Measurements from ENCODE around the gene NFKB1. TPM values are rescaled to one million over a fixed set of nuclear protein-coding genes. Genes with fewer than 3 reads are reported as not detected.

The NFKB1 gene
- polyA plus RNA-seq, 1 experiment, result 24.1 TPM

DNA sequence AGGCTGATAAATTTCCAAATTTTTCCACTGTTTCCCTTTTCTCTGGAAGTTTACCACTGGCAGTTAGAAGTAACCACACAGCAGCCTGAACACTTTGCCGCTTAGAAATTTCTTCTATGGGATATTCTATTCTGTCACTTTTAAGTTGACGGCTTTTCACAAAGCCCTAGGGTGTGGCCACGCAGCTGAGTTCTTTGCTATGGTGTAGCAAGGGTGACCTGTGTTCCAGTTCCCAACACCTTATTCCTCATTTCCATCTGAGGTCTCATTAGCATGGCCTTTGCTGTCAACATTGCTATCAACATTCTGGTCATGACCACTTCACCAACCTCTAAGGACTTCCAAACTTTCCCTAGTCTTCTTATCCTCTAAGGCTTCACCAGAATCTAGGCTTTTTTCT, 45.4 kb upstream of the NFKB1 start:
- CTCF ChIA-PET, result no interaction called here
- Histone ChIP-seq H3K9me3 (ENCODE audit: control insufficient read depth, insufficient read depth, low read length) (no peaks in the 10 kb centered on the region), H3K27ac (ENCODE audit: low read depth, low read length) (no peak overlapping the region), H3K4me3 (ENCODE audit: low read depth, low read length) (no peak overlapping the region), H3K27me3 (ENCODE audit: control insufficient read depth, insufficient read depth, low read length) (peaks cover 7% of the 10 kb centered on the region)
- DNase-seq (ENCODE audit: low read depth, low spot score), result no peak
- TF ChIP-seq, protein P1, sequence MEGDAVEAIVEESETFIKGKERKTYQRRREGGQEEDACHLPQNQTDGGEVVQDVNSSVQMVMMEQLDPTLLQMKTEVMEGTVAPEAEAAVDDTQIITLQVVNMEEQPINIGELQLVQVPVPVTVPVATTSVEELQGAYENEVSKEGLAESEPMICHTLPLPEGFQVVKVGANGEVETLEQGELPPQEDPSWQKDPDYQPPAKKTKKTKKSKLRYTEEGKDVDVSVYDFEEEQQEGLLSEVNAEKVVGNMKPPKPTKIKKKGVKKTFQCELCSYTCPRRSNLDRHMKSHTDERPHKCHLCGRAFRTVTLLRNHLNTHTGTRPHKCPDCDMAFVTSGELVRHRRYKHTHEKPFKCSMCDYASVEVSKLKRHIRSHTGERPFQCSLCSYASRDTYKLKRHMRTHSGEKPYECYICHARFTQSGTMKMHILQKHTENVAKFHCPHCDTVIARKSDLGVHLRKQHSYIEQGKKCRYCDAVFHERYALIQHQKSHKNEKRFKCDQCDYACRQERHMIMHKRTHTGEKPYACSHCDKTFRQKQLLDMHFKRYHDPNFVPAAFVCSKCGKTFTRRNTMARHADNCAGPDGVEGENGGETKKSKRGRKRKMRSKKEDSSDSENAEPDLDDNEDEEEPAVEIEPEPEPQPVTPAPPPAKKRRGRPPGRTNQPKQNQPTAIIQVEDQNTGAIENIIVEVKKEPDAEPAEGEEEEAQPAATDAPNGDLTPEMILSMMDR (IDR thresholded peaks at IDR 0.05; ENCODE audit: low read depth, low read length), result no peak
- POLR2A ChIA-PET, result no interaction called here

DNA sequence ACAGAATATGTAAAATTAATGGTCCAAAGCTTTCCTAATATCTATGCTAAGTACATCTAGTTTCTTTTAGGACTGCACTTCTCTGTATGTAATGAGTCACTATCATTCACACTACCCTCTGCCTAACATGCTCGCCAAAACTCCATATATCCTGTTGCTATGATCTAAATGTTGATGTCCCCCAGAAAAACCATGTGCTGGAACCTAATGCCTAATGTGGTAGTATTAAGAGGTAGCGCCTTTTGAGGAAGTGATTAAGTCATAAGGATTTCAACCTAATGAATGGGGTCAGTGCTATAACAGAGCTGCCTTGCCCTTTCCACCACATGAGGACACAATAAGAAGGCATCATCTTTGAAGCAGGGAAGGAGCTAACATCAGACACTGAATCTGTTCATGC, 34.9 kb upstream of the NFKB1 start:
- H3K27ac ChIP-seq (ENCODE audit: low read depth, low read length), result no peak overlapping the region
- DNase-seq (ENCODE audit: low read depth, low spot score), result no peak
- peaks cover 4% of the 10 kb centered on the region for H3K27me3 ChIP-seq (ENCODE audit: control insufficient read depth, insufficient read depth, low read length)
- ChIA-PET CTCF (no interaction called here), POLR2A (no interaction called here)
- no peaks in the 10 kb centered on the region for H3K9me3 ChIP-seq (ENCODE audit: control insufficient read depth, insufficient read depth, low read length)
- no peak overlapping the region for H3K4me3 ChIP-seq (ENCODE audit: low read depth, low read length)
- TF ChIP-seq, protein P1 (IDR thresholded peaks at IDR 0.05; ENCODE audit: low read depth, low read length), result no peak

DNA sequence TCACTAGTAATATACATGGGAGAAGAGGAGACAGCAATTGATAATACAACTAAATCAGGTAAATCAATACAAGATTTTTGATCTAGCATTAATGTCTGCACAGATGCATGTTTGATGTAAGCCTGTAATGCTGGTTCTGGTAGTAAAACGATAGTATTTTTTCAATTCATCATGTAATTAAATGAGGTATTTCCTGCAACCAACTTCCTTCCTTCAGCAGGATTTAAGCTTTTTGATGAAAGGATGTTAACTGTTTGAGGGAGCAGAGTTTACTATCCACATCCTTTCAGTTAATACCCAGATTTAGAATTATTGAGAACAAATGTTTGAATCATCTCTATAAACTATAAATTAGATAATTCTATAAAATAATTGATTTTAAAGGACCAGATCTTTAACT, 31.4 kb upstream of the NFKB1 start:
- Histone ChIP-seq H3K27ac (ENCODE audit: low read depth, low read length) (no peak overlapping the region), H3K4me3 (ENCODE audit: low read depth, low read length) (no peak overlapping the region), H3K27me3 (ENCODE audit: control insufficient read depth, insufficient read depth, low read length) (no peaks in the 10 kb centered on the region), H3K9me3 (ENCODE audit: control insufficient read depth, insufficient read depth, low read length) (peaks cover under 1% of the 10 kb centered on the region; the same call in 1 of the 2 replicates)
- CTCF ChIA-PET, result no interaction called here
- DNase-seq (ENCODE audit: low read depth, low spot score), result no peak
- TF ChIP-seq, protein P1 (IDR thresholded peaks at IDR 0.05; ENCODE audit: low read depth, low read length), result no peak
- POLR2A ChIA-PET, result no interaction called here

DNA sequence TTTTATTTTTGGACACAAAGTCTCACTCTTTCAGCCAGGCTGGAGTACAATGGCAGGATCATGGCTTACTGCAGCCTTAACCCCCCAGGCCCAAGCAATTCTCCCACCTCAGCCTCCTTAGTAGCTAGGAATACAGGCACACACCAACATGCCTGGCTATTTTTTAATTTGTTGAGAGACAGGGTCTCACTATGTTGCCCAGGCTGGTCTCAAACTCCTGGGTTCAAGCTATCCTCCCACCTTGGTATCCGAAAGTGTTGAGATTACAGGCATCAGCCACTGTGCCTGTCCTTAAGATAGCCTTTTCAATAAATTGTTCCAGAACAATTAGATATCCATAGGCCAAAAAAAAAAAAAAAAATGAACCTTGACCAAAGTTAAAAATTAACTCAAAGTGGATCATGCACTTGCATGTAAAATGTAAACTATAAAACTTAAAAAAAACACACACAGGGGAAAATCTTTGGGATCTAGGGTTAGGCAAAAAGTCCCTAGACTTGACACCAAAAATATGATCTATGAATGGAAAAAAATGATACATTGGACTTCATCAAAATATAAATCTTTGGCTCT, 28.6 kb upstream of the NFKB1 start:
- H3K27ac ChIP-seq (ENCODE audit: low read depth, low read length), result no peak overlapping the region
- H3K9me3 ChIP-seq (ENCODE audit: control insufficient read depth, insufficient read depth, low read length), result peaks cover 8% of the 10 kb centered on the region
- no peaks in the 10 kb centered on the region for H3K27me3 ChIP-seq (ENCODE audit: control insufficient read depth, insufficient read depth, low read length)
- no peak overlapping the region for H3K4me3 ChIP-seq (ENCODE audit: low read depth, low read length)
- ChIA-PET CTCF (interaction anchor here (0.7 kb wide), 1 partner anchor 602 kb away, joined by 7 read pairs; no protein-coding TSS in a partner anchor), POLR2A (no interaction called here)
- DNase-seq (ENCODE audit: low read depth, low spot score), result no peak
- TF ChIP-seq, protein P1 (IDR thresholded peaks at IDR 0.05; ENCODE audit: low read depth, low read length), result no peak

DNA sequence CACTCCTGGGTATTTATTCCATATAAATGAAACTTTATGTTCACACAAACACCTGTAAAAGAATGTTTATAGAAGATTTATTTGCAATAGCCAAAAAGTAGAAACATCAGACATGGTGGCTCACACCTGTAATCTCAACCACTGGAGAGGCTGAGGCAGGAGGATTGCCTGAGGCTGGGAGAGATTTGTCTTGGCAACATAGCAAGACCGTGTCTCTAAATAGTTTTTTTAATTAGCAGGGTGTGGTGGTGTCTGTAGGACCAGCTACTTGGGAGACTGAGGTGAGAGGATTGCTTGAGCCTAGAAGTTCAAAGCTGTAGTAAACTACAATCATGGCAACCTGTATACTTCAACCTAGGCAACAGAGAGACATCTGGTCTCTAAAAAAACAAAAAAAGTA, 27.7 kb upstream of the NFKB1 start:
- CTCF ChIA-PET, result no interaction called here

More for the DNA sequence above, 27.7 kb upstream of the NFKB1 start:
- Histone ChIP-seq H3K27ac (ENCODE audit: low read depth, low read length) (no peak overlapping the region), H3K4me3 (ENCODE audit: low read depth, low read length) (no peak overlapping the region), H3K9me3 (ENCODE audit: control insufficient read depth, insufficient read depth, low read length) (peaks cover 11% of the 10 kb centered on the region), H3K27me3 (ENCODE audit: control insufficient read depth, insufficient read depth, low read length) (no peaks in the 10 kb centered on the region)
- TF ChIP-seq, protein P1 (IDR thresholded peaks at IDR 0.05; ENCODE audit: low read depth, low read length), result no peak
- no peak for DNase-seq (ENCODE audit: low read depth, low spot score)
- POLR2A ChIA-PET, result no interaction called here

All from AG04450 (cell line).